GM21515 (cell line): ENCODE measurements around the gene SMAD9.

Experiments used
- ATAC-seq: cut with Tn5 transposase; IDR thresholded peaks from one replicate; pipeline ENCODE4 v1.9.1; 2021; ENCODE audit not compliant: unreplicated experiment

The SMAD9 gene

GRCh38 chr13:36818804-36819738 is 101.0 kb downstream of the SMAD9 start, which contains the start of gene RFXAP:
Gene RFXAP (plus strand): TSS chr13:36819222. CDS start chr13:36819358, 136 bp downstream.
- ATAC-seq: peak; percentile 82

- peak; percentile 7 for ATAC-seq
Observed at GRCh38 chr13:36817996-36818803, 101.8 kb downstream of the SMAD9 start.

GRCh38 chr13:36815062-36815461 is 105.0 kb downstream of the SMAD9 start:
- ATAC-seq: no peak

DNA sequence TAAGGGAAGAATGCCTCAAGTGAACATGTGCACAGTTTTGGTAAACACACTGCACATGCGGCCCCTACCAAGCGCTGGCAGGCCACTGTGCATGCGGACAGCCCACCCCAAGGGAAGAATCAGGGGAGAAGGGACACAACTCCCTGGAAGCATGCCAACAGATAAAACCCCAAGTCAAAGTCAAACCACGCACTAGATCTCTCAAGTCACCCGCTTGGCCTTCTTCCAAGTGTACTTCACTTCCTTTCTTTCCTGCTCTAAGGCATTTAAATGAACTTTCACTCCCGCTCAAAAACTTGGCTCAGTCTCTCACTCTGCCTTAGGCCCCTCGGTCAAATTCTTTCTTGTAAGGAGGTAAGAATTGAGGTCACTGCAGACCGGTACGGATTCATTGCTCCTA is 105.6 kb downstream of the SMAD9 start:
- no peak for ATAC-seq

GRCh38 chr13:36813225-36813624 is 106.8 kb downstream of the SMAD9 start:
- no peak for ATAC-seq

DNA sequence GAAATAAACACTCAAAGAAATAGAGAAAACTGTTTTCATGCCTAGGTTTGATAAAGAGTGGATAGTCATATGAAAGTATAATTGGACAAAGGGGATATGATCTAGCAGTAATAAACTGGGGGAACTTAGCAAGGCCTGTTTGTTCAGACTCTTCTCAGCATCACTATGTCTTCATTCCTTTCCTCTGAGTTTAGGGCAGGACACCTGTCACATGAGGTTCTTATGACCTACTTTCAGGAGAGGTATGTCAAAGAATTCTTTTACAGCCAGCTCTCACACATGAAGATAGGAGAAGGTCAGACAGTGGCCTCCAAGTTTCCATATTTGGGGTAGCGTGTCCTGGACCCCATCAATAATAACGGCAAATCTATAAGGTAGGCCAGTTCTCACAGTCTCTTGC is 112.4 kb downstream of the SMAD9 start:
- no peak for ATAC-seq

DNA sequence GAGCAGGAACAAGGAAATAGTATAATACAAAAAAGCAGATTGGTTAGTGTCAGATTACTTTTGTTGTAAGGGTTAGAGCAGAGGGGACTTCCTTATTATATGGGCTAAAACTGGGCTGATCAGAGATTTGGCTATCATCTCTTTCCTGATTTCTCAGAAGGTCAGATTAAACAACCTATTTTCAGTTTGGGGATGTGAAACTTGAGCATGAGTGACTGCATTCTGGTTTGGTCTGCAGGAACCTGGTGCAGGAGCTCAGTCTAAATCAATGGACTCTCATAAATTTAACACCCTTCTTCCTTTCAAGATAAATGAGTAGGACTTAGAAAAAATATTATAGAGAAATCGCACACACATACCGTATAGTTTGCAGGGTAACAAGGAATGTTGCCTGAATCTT is 113.9 kb downstream of the SMAD9 start:
- ATAC-seq: no peak

DNA sequence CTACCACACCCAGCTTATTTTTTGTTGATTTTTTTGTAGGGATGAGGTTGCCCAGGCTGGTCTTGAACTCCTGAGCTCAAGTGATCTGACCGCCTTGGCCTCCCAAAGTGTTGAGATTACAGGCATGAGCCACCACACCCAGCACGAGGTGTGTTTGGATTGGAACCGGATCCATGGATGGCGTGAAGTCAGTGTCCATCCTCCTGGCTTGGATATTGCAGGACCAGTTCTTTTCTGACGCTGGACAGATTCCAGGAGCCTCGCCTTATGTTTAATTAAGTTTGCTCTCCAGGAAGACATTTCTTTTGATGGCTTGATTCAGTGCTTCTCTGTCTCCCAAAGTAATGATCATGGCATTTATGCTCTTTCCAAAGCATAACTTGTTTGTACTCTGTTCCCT is 115.5 kb downstream of the SMAD9 start:
- no peak for ATAC-seq

DNA sequence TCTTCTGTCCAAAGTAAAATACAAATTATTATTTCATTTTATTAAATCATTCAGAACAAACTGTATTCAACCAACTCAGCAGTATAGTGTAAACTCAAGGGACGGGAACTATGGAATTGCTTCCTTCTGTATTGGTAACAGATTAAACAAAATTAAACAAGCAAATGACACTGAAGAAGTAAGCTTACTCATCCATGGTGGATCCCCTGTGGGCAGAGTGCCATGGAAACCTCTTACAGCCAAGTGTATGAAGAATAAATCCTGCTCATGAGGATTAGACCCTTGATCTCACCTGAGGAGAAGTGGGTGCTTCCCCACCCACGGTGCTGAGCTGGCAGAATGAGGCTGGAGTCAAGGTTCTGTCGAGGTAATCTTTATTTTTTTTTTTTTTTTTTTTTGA is 119.0 kb downstream of the SMAD9 start:
- no peak for ATAC-seq

DNA sequence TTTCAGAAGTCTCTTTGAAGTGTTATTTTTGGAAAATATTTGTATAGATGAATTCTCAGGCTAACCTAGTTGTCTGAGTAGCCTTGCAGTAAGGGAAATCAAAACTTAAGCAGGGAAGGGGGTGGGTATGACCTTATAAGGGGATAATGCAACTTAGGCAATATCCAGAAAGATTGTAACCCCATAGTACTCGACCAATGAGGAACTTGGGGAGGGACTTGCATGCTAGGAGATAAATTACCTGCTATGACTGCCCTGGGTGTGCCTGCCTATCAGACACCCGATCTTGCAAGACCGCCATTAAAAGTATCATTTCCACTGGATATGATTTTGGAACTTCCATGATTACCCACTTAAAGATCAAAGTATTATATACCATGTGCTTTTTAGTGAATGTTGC is 124.0 kb downstream of the SMAD9 start:
- ATAC-seq: no peak

GRCh38 chr13:36795463-36795862 is 124.6 kb downstream of the SMAD9 start:
- no peak for ATAC-seq
